CMK (cell line): ENCODE data around the gene LRRC18.

ENCODE experiments used
- DNase-seq: peaks from one replicate; pipeline ENCODE4 v3.0.0-alpha.2; 2010; ENCODE audit warnings: low read depth

LRRC18 gene

DNA sequence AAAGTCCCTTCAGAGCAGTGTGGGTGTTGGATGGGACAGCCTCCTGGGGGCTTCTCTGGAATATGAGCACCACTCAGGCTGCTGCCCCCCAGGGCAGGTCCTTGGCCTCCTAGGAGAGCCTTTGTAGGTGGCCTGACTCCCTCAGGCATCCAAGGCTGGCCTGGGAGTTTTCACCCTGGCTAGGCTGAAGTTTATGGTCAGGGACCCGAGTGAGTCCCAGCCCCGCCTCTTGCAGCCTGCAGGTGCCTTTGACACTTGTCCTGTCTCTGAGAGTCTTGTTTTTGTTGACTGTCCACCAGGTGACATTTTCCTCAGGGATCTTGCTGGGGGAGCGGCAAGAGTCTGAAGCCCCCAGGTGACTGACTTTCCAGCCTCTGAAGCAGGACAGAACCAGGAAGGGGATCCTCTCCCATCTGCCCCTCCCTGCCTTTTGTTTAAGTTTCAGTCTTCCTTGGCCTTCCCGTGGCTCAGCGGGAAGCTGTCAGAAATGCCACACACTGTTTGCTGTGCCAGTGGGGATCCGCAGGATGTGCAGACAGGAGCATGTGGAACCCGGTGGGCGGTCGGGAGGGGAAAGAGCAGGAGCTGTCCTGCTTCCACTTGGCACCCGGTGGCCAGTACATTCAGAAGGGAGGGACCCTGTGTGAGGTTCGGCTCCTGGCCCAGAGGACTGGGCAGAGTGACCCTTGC is 59.5 kb downstream of the LRRC18 start:
- no peak for DNase-seq

DNA sequence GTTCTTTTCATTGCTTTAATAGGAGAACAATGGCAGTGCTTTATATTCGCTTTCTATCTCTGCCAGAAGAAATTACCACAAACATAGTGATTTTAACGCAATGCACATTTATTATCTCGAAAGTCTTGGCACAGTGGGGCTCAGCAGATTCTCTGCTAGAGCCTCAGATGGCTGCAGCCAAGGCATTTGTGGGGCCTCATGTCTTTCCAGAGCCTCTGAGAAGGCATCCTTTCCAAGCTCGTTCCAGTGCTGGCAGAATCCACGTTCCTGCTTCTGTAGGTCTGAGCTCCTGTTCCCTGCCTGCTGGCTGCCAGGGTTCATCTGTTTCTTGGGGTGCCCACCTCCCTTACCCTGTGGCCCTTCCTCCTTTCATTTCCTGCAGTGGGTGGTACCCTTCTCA is 60.2 kb downstream of the LRRC18 start:
- no peak for DNase-seq

DNA sequence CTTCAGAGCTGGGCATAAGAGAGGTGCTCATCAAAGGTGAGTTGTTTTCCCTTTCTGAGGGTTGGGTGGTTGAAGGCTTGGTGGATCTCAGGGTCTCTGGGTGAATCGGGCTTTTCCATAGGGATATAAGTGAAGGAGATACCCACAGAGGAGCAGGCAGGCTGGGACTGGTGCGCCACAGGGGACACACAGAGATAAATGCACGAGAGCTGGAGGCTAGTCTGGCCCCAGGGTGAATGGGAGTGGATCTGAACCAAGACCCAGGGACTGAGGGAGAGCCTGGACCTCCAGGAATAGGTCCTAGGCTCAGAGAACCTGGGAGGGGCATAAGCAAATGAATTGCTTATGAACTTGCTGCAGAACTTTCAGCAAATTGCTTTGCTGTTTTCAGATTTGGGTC is 61.5 kb downstream of the LRRC18 start:
- no peak for DNase-seq

DNA sequence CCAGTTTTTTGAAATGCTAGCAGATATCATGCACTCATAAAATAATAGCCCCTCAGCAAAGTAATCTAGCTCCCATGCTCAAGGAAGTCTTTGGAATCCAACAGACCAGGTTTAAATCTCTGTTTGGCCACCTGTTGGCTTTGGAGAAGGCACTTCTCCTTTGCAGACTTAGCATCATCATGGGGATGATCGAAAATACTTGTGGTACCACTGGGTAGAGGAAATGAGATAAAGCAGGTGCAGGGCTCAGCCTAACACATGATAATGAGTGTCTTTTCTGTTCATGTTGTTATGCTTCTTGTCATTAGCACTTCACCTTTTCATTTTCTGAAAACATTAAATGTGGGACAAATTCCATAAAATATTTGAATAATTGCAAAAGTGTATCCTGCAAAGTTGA is 67.4 kb downstream of the LRRC18 start:
- no peak for DNase-seq
